Keratinocyte (primary cell): ENCODE measurements around the gene PLK1. TPM values are rescaled to one million over a fixed set of nuclear protein-coding genes. Genes with fewer than 3 reads are reported as not detected.

ENCODE experiments used
- DNase-seq: peaks from one replicate; pipeline ENCODE4 v3.0.0-alpha.2; 2011; ENCODE audit warnings: low read depth, missing footprints, low spot score
- FAIRE-seq: peaks from 2 replicates; lab custom pipeline; 2011; peaks lifted over from hg19 to GRCh38; lab: Jason Lieb, UNC
- H2AFZ ChIP-seq: 2 replicates; pipeline ENCODE4 v1.6.0; 2012; ENCODE audit warnings: low read length, control low read depth, inconsistent platforms; ENCODE audit not compliant: control insufficient read depth
- H3K27ac ChIP-seq: 2 replicates; pipeline ENCODE4 v1.5.1; 2011; ENCODE audit warnings: low read length; ENCODE audit not compliant: control insufficient read depth, insufficient read depth
- H3K27me3 ChIP-seq: 3 replicates; pipeline ENCODE4 v1.6.0; 2011; ENCODE audit warnings: low read length; ENCODE audit not compliant: control insufficient read depth, insufficient read depth; ENCODE audit errors: extremely low read depth
- H3K36me3 ChIP-seq, 2 experiments: 2 replicates in 1 of 2; 3 replicates in 1 of 2; pipeline ENCODE4 v1.5.1; 2011; ENCODE audit warnings: low read length in 2 of 2, mild to moderate bottlenecking in 1 of 2; ENCODE audit not compliant: control insufficient read depth in 2 of 2, insufficient read depth in 2 of 2; ENCODE audit errors: extremely low read depth in 1 of 2
- H3K4me1 ChIP-seq: 3 replicates; pipeline ENCODE4 v1.5.1; 2011; ENCODE audit warnings: low read length; ENCODE audit not compliant: control insufficient read depth, insufficient read depth; ENCODE audit errors: extremely low read depth
- H3K4me2 ChIP-seq: 3 replicates; pipeline ENCODE4 v1.6.0; 2011; ENCODE audit warnings: low read depth, low read length; ENCODE audit not compliant: control insufficient read depth, insufficient read depth; ENCODE audit errors: extremely low read depth
- H3K4me3 ChIP-seq, 3 experiments: fragments of 200-600 bp in 1 of 3; sonication (generic) in 1 of 3; 2 replicates in 2 of 3; 3 replicates in 1 of 3; pipeline ENCODE4 v1.5.1; 2011 to 2016; ENCODE audit warnings: low read length in 3 of 3, mild to moderate bottlenecking in 3 of 3, control low read depth in 2 of 3, inconsistent platforms in 1 of 3, low read depth in 1 of 3, mixed read lengths in 1 of 3, mixed run types in 1 of 3, moderate library complexity in 1 of 3; ENCODE audit not compliant: control insufficient read depth in 2 of 3, insufficient read depth in 2 of 3; ENCODE audit errors: extremely low read depth in 1 of 3
- H3K79me2 ChIP-seq: 2 replicates; pipeline ENCODE4 v1.6.0; 2012; ENCODE audit warnings: low read length; ENCODE audit not compliant: control insufficient read depth, insufficient read depth
- H3K9ac ChIP-seq: 3 replicates; pipeline ENCODE4 v1.6.0; 2011; ENCODE audit warnings: low read length; ENCODE audit not compliant: control insufficient read depth, insufficient read depth; ENCODE audit errors: extremely low read depth
- H3K9me1 ChIP-seq: 3 replicates; pipeline ENCODE4 v1.6.0; 2011; ENCODE audit warnings: low read length; ENCODE audit not compliant: control insufficient read depth, insufficient read depth; ENCODE audit errors: extremely low read depth
- H3K9me3 ChIP-seq: 2 replicates; pipeline ENCODE4 v1.5.1; 2012; ENCODE audit warnings: low read depth, low read length; ENCODE audit not compliant: control insufficient read depth
- H4K20me1 ChIP-seq: 3 replicates; pipeline ENCODE4 v1.6.0; 2011; ENCODE audit warnings: low read length; ENCODE audit not compliant: control insufficient read depth, insufficient read depth; ENCODE audit errors: extremely low read depth
- CTCF ChIP-seq, 3 experiments: IDR thresholded peaks in 1 of 3; conservative IDR thresholded peaks in 1 of 3; optimal IDR thresholded peaks in 1 of 3; 2 replicates in 2 of 3; 3 replicates in 1 of 3; pipeline versions ENCODE3 to v1.5.1; 2011; ENCODE audit warnings: low read length in 3 of 3, mild to moderate bottlenecking in 3 of 3, moderate library complexity in 2 of 3, control low read depth in 1 of 3, inconsistent platforms in 1 of 3; ENCODE audit not compliant: insufficient read depth in 2 of 3; ENCODE audit errors: extremely low read depth in 1 of 3
- EZH2 ChIP-seq: IDR thresholded peaks from one replicate; pipeline ENCODE4 v1.6.1; 2012; ENCODE audit warnings: inconsistent platforms, mild to moderate bottlenecking, low read length, moderate library complexity
- dilution Hi-C: fragments of 300-500 bp; cut with MboI; formaldehyde crosslinking; loops from one replicate; pipeline ENCODE4 v1.7.0; 2020; ENCODE audit warnings: low sequenced_read_pairs; ENCODE audit not compliant: extremely low pct_ligation_motif_present
- polyA plus RNA-seq, 5 experiments: library from polyadenylated mRNA; depleted of rRNA in 3 of 5; stranded (reverse) in 3 of 5; stranded (forward) in 1 of 5; unstranded in 1 of 5; fragments of >200 nt; gene quantifications; 1 replicate in 1 of 5; 2 replicates in 3 of 5; 3 replicates in 1 of 5; pipeline versions ENCODE4 v1.2.1 to v1.2.3, GENCODE V29; 2011 to 2012; ENCODE audit warnings: missing spikeins in 2 of 5, low read depth in 1 of 5, low replicate concordance in 1 of 5

Gene PLK1
- polyA plus RNA-seq, 1 donor (not counting 4 experiments of a cell fraction or from before 2014, with no cell fraction given): 21.2 TPM

- Histone ChIP-seq H3K4me2 (no peak overlapping the region), H3K9me1 (no peaks in the 10 kb centered on the region), H3K9me3 (no peaks in the 10 kb centered on the region), H3K4me1 (peaks cover 6% of the 10 kb centered on the region), H4K20me1 (no peaks in the 10 kb centered on the region), H3K36me3 (no peaks in the 10 kb centered on the region), H3K27ac (no peak overlapping the region), H3K27me3 (peaks cover 4% of the 10 kb centered on the region), H2AFZ (no peak overlapping the region), H3K9ac (no peak overlapping the region), H3K4me3 (no peak overlapping the region), H3K79me2 (no peaks in the 10 kb centered on the region)
- dilution Hi-C loops: no loop called here
- no peak for DNase-seq
- TF ChIP-seq CTCF (optimal IDR thresholded peaks at IDR 0.05 in 1 of 3, IDR thresholded peaks at IDR 0.05 in 1 of 3, conservative IDR thresholded peaks at IDR 0.05 in 1 of 3; ENCODE audit: extremely low read depth in 1 of 3, insufficient read depth in 2 of 3, low read length in 3 of 3) (no peak), EZH2 (no peak)
- FAIRE-seq: no peak
These were observed 21.4 kb downstream of the PLK1 start for GRCh38 chr16:23700093-23700492.

GRCh38 chr16:23700509-23700908 lies 21.8 kb downstream of the PLK1 start:
- Histone ChIP-seq H3K27me3 (peaks cover 4% of the 10 kb centered on the region), H3K4me3 (no peak overlapping the region), H3K4me2 (no peak overlapping the region), H3K79me2 (no peaks in the 10 kb centered on the region), H3K4me1 (peaks cover 6% of the 10 kb centered on the region), H4K20me1 (no peaks in the 10 kb centered on the region), H3K36me3 (no peaks in the 10 kb centered on the region), H3K9ac (no peak overlapping the region), H3K9me1 (no peaks in the 10 kb centered on the region), H3K9me3 (no peaks in the 10 kb centered on the region), H2AFZ (no peak overlapping the region), H3K27ac (no peak overlapping the region)
- FAIRE-seq (no peak), DNase-seq (no peak)
- TF ChIP-seq CTCF (optimal IDR thresholded peaks at IDR 0.05 in 1 of 3, IDR thresholded peaks at IDR 0.05 in 1 of 3, conservative IDR thresholded peaks at IDR 0.05 in 1 of 3; ENCODE audit: extremely low read depth in 1 of 3, insufficient read depth in 2 of 3, low read length in 3 of 3): no peak
- no peak for TF ChIP-seq EZH2
- dilution Hi-C loops: no loop called here
